ENCODE data around the gene RPS18. TPM values are rescaled to one million over a fixed set of nuclear protein-coding genes. Genes with fewer than 3 reads are reported as not detected.

RPS18 gene
- total and polyA plus RNA-seq, 2 of the 4 experiments (the other 2 are of a cell fraction), result 6,577 to 8,417 TPM

- ATAC-seq (ENCODE audit: low read depth) (no peak), DNase-seq (no peak)
- peaks cover 10% of the 10 kb centered on the region for H4K20me1 ChIP-seq (ENCODE audit: insufficient read depth, low read length)
- 0 out of 2 replicates have a peak overlapping the region, but pooled peaks have one; percentile 33 for H2BK20ac ChIP-seq (ENCODE audit: low read depth, low read length)
- POLR2A ChIA-PET (ENCODE audit: unreplicated experiment), result interaction anchor here (0.6 to 1.5 kb wide), 4 partner anchors 29 to 105 kb away, joined by 3 to 11 read pairs (median 6); partner anchors contain the start of genes PFDN6 and WDR46
- intact Hi-C loops (cut with micrococcal nuclease), result no loop called here
- no CpG with 5 or more reads among the region's 8 CpGs for WGBS, 2 experiments (ENCODE audit: extremely low coverage in 2 of 2, insufficient read length in 1 of 2)
- H4K91ac ChIP-seq (ENCODE audit: insufficient read depth, low read depth, low read length), result no peak overlapping the region; the same call in 1 of the 2 replicates
- H3K4me1 ChIP-seq (ENCODE audit: control insufficient read depth, insufficient read depth, low read length), result peaks cover 35% of the 10 kb centered on the region
- H2BK120ac ChIP-seq (ENCODE audit: low read depth, low read length), result peak overlapping the region; percentile 76; the same call in 1 of the 2 replicates
- peak overlapping the region; percentile 97 for H2BK5ac ChIP-seq (ENCODE audit: low read depth, low read length, poor library complexity, severe bottlenecking)
- H3K18ac ChIP-seq (ENCODE audit: low read depth, low read length), result no peak overlapping the region
- no TSS peak for BruUV-seq (replicated peaks)
- H2AK5ac ChIP-seq (ENCODE audit: low read depth, low read length), result peak overlapping the region; percentile 96
- dilution Hi-C loops (cut with HindIII; ENCODE audit: low sequenced_read_pairs, unreplicated experiment), result no loop called here
- no peak overlapping the region for H3K4me3 ChIP-seq (ENCODE audit: insufficient read depth, low read depth, low read length)
- H3K79me1 ChIP-seq (ENCODE audit: low read depth in 1 of 2, low read length in 2 of 2), result peaks cover 34 to 74% of the 10 kb centered on the region in 2 experiments
- H3K9me3 ChIP-seq (ENCODE audit: control insufficient read depth, insufficient read depth, low read length), result no peaks in the 10 kb centered on the region
- peak overlapping the region; percentile 98 for H3K27ac ChIP-seq (ENCODE audit: insufficient read depth, low read length)
- H3K27me3 ChIP-seq (ENCODE audit: control insufficient read depth, insufficient read depth, low read length), result no peaks in the 10 kb centered on the region
- H4K5ac ChIP-seq (ENCODE audit: low read depth, low read length), result no peak overlapping the region
- H3K9me1 ChIP-seq (ENCODE audit: insufficient read depth, low read length), result peaks cover 23% of the 10 kb centered on the region
- peak overlapping the region; percentile 47 for H3K9ac ChIP-seq (ENCODE audit: low read depth, low read length)
- CTCF ChIA-PET, result no interaction called here
- H2AFZ ChIP-seq (replicated peaks; ENCODE audit: low read length, poor library complexity), result no peak overlapping the region
- peak overlapping the region; percentile 59 for H2AK9ac ChIP-seq (replicated peaks; ENCODE audit: low read depth, low read length, poor library complexity)
- peak overlapping the region; percentile 85 for H3K4ac ChIP-seq (ENCODE audit: low read depth, low read length)
- peak overlapping the region; percentile 65 for H3K14ac ChIP-seq (replicated peaks; ENCODE audit: low read depth, low read length)
- peak overlapping the region; percentile 16 to 40; a peak in 2 of 4 replicates for H4K8ac ChIP-seq (ENCODE audit: low read depth in 2 of 2, low read length in 2 of 2)
- H3K36me3 ChIP-seq (ENCODE audit: control insufficient read depth, insufficient read depth, low read length), result peaks cover 28% of the 10 kb centered on the region
- in situ Hi-C loops (cut with MboI; ENCODE audit: low sequenced_read_pairs), result no loop called here
- peak overlapping the region; percentile 71; the same call in 1 of the 2 replicates for H3K23ac ChIP-seq (ENCODE audit: low read depth, low read length)
- H2BK15ac ChIP-seq (ENCODE audit: low read depth, low read length), result peak overlapping the region; percentile 30; the same call in 1 of the 3 replicates
- H3K4me2 ChIP-seq (ENCODE audit: low read depth, low read length), result peak overlapping the region; percentile 69
- H3K56ac ChIP-seq (ENCODE audit: extremely low read depth, insufficient read depth, low read length), result no peak overlapping the region
- TF ChIP-seq, protein P1, sequence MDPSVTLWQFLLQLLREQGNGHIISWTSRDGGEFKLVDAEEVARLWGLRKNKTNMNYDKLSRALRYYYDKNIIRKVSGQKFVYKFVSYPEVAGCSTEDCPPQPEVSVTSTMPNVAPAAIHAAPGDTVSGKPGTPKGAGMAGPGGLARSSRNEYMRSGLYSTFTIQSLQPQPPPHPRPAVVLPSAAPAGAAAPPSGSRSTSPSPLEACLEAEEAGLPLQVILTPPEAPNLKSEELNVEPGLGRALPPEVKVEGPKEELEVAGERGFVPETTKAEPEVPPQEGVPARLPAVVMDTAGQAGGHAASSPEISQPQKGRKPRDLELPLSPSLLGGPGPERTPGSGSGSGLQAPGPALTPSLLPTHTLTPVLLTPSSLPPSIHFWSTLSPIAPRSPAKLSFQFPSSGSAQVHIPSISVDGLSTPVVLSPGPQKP (IDR thresholded peaks at IDR 0.05; ENCODE audit: borderline replicate concordance, low read depth, low read length), result no peak
- TF ChIP-seq CEBPB (IDR thresholded peaks at IDR 0.05; ENCODE audit: low read depth, low read length) (no peak), RFX5 (IDR thresholded peaks at IDR 0.05; ENCODE audit: low read depth, low read length) (no peak), USF2 (IDR thresholded peaks at IDR 0.05; ENCODE audit: low read depth, low read length) (no peak), MXI1 (IDR thresholded peaks at IDR 0.05; ENCODE audit: borderline replicate concordance, low read depth, low read length) (no peak), RCOR1 (IDR thresholded peaks at IDR 0.05; ENCODE audit: insufficient replicate concordance, low read length) (no peak), MAFK (IDR thresholded peaks at IDR 0.05; ENCODE audit: low read depth, low read length) (no peak), CHD1 (IDR thresholded peaks at IDR 0.05; ENCODE audit: low read depth, low read length) (no peak), POLR2A (IDR thresholded peaks at IDR 0.05; ENCODE audit: low read depth, low read length) (no peak), FOS (IDR thresholded peaks at IDR 0.05; ENCODE audit: low read depth, low read length) (no peak), RAD21 (IDR thresholded peaks at IDR 0.05; ENCODE audit: low read length) (no peak), NFE2L2 (IDR thresholded peaks at IDR 0.05; ENCODE audit: low read depth, low read length) (no peak), MAZ (IDR thresholded peaks at IDR 0.05; ENCODE audit: borderline replicate concordance, low read depth, low read length) (no peak), BHLHE40 (IDR thresholded peaks at IDR 0.05; ENCODE audit: low read depth, low read length) (no peak)
- TF ChIP-seq, protein P2, sequence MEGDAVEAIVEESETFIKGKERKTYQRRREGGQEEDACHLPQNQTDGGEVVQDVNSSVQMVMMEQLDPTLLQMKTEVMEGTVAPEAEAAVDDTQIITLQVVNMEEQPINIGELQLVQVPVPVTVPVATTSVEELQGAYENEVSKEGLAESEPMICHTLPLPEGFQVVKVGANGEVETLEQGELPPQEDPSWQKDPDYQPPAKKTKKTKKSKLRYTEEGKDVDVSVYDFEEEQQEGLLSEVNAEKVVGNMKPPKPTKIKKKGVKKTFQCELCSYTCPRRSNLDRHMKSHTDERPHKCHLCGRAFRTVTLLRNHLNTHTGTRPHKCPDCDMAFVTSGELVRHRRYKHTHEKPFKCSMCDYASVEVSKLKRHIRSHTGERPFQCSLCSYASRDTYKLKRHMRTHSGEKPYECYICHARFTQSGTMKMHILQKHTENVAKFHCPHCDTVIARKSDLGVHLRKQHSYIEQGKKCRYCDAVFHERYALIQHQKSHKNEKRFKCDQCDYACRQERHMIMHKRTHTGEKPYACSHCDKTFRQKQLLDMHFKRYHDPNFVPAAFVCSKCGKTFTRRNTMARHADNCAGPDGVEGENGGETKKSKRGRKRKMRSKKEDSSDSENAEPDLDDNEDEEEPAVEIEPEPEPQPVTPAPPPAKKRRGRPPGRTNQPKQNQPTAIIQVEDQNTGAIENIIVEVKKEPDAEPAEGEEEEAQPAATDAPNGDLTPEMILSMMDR (conservative IDR thresholded peaks at IDR 0.05; ENCODE audit: low read depth, low read length), result no peak
Measured at GRCh38 chr6:33318426-33319073, 46.7 kb downstream of the RPS18 start.
